ENCODE results near the gene RPSA. TPM values are rescaled to one million over a fixed set of nuclear protein-coding genes. Genes with fewer than 3 reads are reported as not detected.

The RPSA gene
- total and polyA plus RNA-seq, 9 of the 15 experiments (the other 6 are each of a cell fraction or from before 2014, with no cell fraction given): 2,290 to 4,272 (median 2,730) TPM

DNA sequence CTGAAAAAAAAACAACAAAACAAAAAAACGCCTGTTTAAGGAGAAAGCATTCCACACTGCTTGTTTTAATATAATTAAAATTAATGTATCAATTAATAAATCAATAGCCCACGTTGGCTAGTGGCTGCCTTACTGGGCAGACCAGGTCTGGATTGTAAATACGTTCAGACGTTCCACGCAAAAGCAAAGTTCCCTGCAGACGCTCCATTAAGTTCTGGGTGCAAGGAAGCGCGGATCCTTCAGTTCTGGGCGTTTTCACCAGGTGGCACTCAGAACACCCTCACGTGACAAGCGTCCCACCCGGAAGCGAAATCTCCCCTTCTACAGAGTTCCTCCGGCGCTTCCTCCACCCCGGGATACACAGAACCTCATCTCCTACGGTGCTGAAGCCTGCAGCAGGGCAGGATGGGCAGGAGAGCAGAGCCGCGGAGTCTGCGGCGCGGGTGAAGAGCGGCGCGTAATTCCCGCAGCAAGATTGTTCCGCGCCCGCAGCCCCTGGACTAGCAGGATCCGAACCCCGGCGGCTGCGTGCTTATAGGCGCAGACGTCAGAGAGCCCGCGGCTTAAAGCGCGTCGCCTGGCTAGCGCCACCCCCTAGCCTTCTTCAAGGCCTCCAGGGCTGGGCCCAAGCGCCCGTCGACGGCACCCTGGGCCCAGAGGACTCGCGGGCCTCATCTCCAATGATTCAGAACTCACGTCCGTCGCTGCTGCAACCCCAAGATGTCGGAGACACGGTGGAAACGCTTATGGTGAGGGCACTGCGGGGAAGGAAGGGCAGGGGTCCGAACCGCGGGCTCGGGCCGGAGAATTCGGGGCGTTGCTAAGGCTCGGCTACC is 23.3 kb upstream of the RPSA start, which contains the start of gene SLC25A38 (continued):
- TF ChIP-seq PURB (CRISPR knock-in tag; IDR thresholded peaks at IDR 0.05; ENCODE audit: low read depth): no peak
- TF ChIP-seq RBM25 (IDR thresholded peaks at IDR 0.05; ENCODE audit: low read depth, low read length, severe bottlenecking): no peak
- peak; percentile 81 to 85 for TF ChIP-seq NRF1 (conservative IDR thresholded peaks at IDR 0.05 in 1 of 2, IDR thresholded peaks at IDR 0.05 in 1 of 2)
- TF ChIP-seq MYC (IDR thresholded peaks at IDR 0.05; ENCODE audit: low read depth, low read length): peak; percentile 77
- no peak for TF ChIP-seq MYC (CRISPR knock-in tag; IDR thresholded peaks at IDR 0.05; ENCODE audit: borderline replicate concordance, low read depth)
- TF ChIP-seq ZNF41 (CRISPR knock-in tag; conservative IDR thresholded peaks at IDR 0.05): no peak
- peak; percentile 80; the same call in 1 of the 2 replicates for TF ChIP-seq GABPB1 (CRISPR knock-in tag; IDR thresholded peaks at IDR 0.05)
- peak; percentile 72 to 84; a peak in 3 of 4 replicates for TF ChIP-seq SIN3A (IDR thresholded peaks at IDR 0.05; ENCODE audit: borderline replicate concordance in 2 of 2, control insufficient read depth in 1 of 2, low read depth in 2 of 2, low read length in 2 of 2)
- 0 out of 2 replicates have a peak, but pooled peaks have one; percentile 33 for TF ChIP-seq SMARCE1 (IDR thresholded peaks at IDR 0.05)
- TF ChIP-seq MYBL2 (IDR thresholded peaks at IDR 0.05; ENCODE audit: low read depth): no peak
- TF ChIP-seq MYBL2 (CRISPR knock-in tag; IDR thresholded peaks at IDR 0.05; ENCODE audit: borderline replicate concordance): no peak
- no peak for TF ChIP-seq CAMTA2 (CRISPR knock-in tag; conservative IDR thresholded peaks at IDR 0.05)
- TF ChIP-seq, protein P1, sequence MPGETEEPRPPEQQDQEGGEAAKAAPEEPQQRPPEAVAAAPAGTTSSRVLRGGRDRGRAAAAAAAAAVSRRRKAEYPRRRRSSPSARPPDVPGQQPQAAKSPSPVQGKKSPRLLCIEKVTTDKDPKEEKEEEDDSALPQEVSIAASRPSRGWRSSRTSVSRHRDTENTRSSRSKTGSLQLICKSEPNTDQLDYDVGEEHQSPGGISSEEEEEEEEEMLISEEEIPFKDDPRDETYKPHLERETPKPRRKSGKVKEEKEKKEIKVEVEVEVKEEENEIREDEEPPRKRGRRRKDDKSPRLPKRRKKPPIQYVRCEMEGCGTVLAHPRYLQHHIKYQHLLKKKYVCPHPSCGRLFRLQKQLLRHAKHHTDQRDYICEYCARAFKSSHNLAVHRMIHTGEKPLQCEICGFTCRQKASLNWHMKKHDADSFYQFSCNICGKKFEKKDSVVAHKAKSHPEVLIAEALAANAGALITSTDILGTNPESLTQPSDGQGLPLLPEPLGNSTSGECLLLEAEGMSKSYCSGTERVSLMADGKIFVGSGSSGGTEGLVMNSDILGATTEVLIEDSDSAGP (CRISPR knock-in tag; IDR thresholded peaks at IDR 0.05): peak; percentile 66; the same call in 1 of the 2 replicates
- TF ChIP-seq TCF3 (CRISPR knock-in tag; IDR thresholded peaks at IDR 0.05): 0 out of 2 replicates have a peak, but pooled peaks have one; percentile 17
- TF ChIP-seq KDM4B (IDR thresholded peaks at IDR 0.05; ENCODE audit: borderline replicate concordance in 2 of 2, low read depth in 1 of 2): peak in 1 of 2 experiments; percentile 47; a peak in 1 of 4 replicates
- TF ChIP-seq ZNF780A (CRISPR knock-in tag; IDR thresholded peaks at IDR 0.05): no peak
- TF ChIP-seq ZNF263 (CRISPR knock-in tag; IDR thresholded peaks at IDR 0.05; ENCODE audit: borderline replicate concordance): peak; percentile 55; the same call in 1 of the 2 replicates
- peak; percentile 91 for TF ChIP-seq NR2C2 (CRISPR knock-in tag; IDR thresholded peaks at IDR 0.05)
- TF ChIP-seq NR2C2 (tag; IDR thresholded peaks at IDR 0.05): peak; percentile 99
- no peak for TF ChIP-seq ZNF717 (CRISPR knock-in tag; IDR thresholded peaks at IDR 0.05)
- TF ChIP-seq CBFB (CRISPR knock-in tag; IDR thresholded peaks at IDR 0.05): 0 out of 2 replicates have a peak, but pooled peaks have one; percentile 20
- TF ChIP-seq, protein P2, sequence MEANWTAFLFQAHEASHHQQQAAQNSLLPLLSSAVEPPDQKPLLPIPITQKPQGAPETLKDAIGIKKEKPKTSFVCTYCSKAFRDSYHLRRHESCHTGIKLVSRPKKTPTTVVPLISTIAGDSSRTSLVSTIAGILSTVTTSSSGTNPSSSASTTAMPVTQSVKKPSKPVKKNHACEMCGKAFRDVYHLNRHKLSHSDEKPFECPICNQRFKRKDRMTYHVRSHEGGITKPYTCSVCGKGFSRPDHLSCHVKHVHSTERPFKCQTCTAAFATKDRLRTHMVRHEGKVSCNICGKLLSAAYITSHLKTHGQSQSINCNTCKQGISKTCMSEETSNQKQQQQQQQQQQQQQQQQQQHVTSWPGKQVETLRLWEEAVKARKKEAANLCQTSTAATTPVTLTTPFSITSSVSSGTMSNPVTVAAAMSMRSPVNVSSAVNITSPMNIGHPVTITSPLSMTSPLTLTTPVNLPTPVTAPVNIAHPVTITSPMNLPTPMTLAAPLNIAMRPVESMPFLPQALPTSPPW (CRISPR knock-in tag; IDR thresholded peaks at IDR 0.05): no peak
- peak; percentile 39 for TF ChIP-seq HMGN3 (IDR thresholded peaks at IDR 0.05; ENCODE audit: borderline replicate concordance, extremely low read depth, insufficient read length, low read depth, low read length)
- no peak for TF ChIP-seq ZNF3 (CRISPR knock-in tag; IDR thresholded peaks at IDR 0.05)
